ENCODE results near the gene PPP1R14B.

- no peak for TF ChIP-seq CTCF (IDR thresholded peaks at IDR 0.05)
- no peak for TF ChIP-seq POLR2A (IDR thresholded peaks at IDR 0.05)
Observed at GRCh38 chr11:64258946-64259532, 12.3 kb upstream of the PPP1R14B start.

All from thyroid gland (tissue), 4 donors.